NT2/D1 (cell line): ENCODE data around the gene SLC17A5.
"Not testable (repeated sequence)": the region's sequence is repeated elsewhere in the genome, so short reads cannot be mapped to it uniquely, and the experiment has no call there.

Source experiments
- DNase-seq: peaks from one replicate; pipeline ENCODE4 v3.0.0-alpha.2; 2011; ENCODE audit warnings: low read depth, low spot score
- H3K27me3 ChIP-seq: 2 replicates; pipeline ENCODE4 v1.6.0; 2011; ENCODE audit warnings: mild to moderate bottlenecking; ENCODE audit not compliant: insufficient read length, insufficient read depth
- H3K36me3 ChIP-seq: 2 replicates; pipeline ENCODE4 v1.6.1; 2011; ENCODE audit warnings: mild to moderate bottlenecking, low read length, mixed read lengths; ENCODE audit not compliant: insufficient read depth, insufficient read length
- H3K4me1 ChIP-seq: 2 replicates; pipeline ENCODE4 v1.5.1; 2011; ENCODE audit not compliant: insufficient read depth, insufficient read length
- H3K4me3 ChIP-seq: 2 replicates; pipeline ENCODE4 v1.5.1; 2011; ENCODE audit warnings: low read depth; ENCODE audit not compliant: insufficient read length
- H3K9ac ChIP-seq: 2 replicates; pipeline ENCODE4 v1.6.0; 2011; ENCODE audit warnings: low read depth; ENCODE audit not compliant: insufficient read length
- H3K9me3 ChIP-seq: 2 replicates; pipeline ENCODE4 v1.5.1; 2011; ENCODE audit warnings: mild to moderate bottlenecking, low read length; ENCODE audit not compliant: insufficient read depth
- SUZ12 ChIP-seq: IDR thresholded peaks from 2 replicates; pipeline ENCODE4 v1.6.1; 2011; ENCODE audit not compliant: insufficient read length, insufficient read depth; ENCODE audit errors: extremely low read depth
- YY1 ChIP-seq: IDR thresholded peaks from 2 replicates; pipeline ENCODE4 v1.6.1; 2011; ENCODE audit not compliant: insufficient read length, insufficient read depth
- ZNF274 ChIP-seq: IDR thresholded peaks from 2 replicates; pipeline ENCODE4 v1.6.1; 2011; ENCODE audit warnings: mild to moderate bottlenecking, low read depth, low read length

SLC17A5 gene

GRCh38 chr6:73585566-73586415 lies 68.0 kb downstream of the SLC17A5 start:
- Histone ChIP-seq H3K9ac (peak overlapping the region; percentile 18), H3K4me3 (no peak overlapping the region), H3K27me3 (no peaks in the 10 kb centered on the region), H3K4me1 (no peaks in the 10 kb centered on the region), H3K36me3 (no peaks in the 10 kb centered on the region), H3K9me3 (no peaks in the 10 kb centered on the region)
- no peak for TF ChIP-seq YY1
- TF ChIP-seq SUZ12 = no peak
- no peak for TF ChIP-seq ZNF274
- no peak for DNase-seq

GRCh38 chr6:73581293-73581692 lies 72.5 kb downstream of the SLC17A5 start:
- no peak for DNase-seq
- H3K27me3 ChIP-seq = no peaks in the 10 kb centered on the region
- peak overlapping the region; percentile 13 for H3K4me3 ChIP-seq
- peaks cover 7% of the 10 kb centered on the region for H3K4me1 ChIP-seq
- peak overlapping the region; percentile 74 for H3K9ac ChIP-seq
- H3K9me3 ChIP-seq = no peaks in the 10 kb centered on the region
- no peaks in the 10 kb centered on the region for H3K36me3 ChIP-seq
- TF ChIP-seq YY1 (no peak), SUZ12 (no peak), ZNF274 (no peak)

- no peaks in the 10 kb centered on the region for H3K27me3 ChIP-seq
- peaks cover 7% of the 10 kb centered on the region for H3K4me1 ChIP-seq
- H3K9ac ChIP-seq = peak overlapping the region; percentile 74
- DNase-seq = peak; percentile 90
- no peaks in the 10 kb centered on the region for H3K36me3 ChIP-seq
- H3K4me3 ChIP-seq = peak overlapping the region; percentile 13
- TF ChIP-seq SUZ12 (no peak), ZNF274 (no peak), YY1 (no peak)
- H3K9me3 ChIP-seq = no peaks in the 10 kb centered on the region
Measured at GRCh38 chr6:73580247-73581149, 73.3 kb downstream of the SLC17A5 start.

- H3K27me3 ChIP-seq = no peaks in the 10 kb centered on the region
- H3K9me3 ChIP-seq = no peaks in the 10 kb centered on the region
- H3K9ac ChIP-seq = peak overlapping the region; percentile 71
- H3K4me1 ChIP-seq = peaks cover 7% of the 10 kb centered on the region
- H3K4me3 ChIP-seq = no peak overlapping the region
- no peak for TF ChIP-seq YY1
- TF ChIP-seq SUZ12 = no peak
- no peak for TF ChIP-seq ZNF274
- DNase-seq = peak; percentile 67
- no peaks in the 10 kb centered on the region for H3K36me3 ChIP-seq
Measured at GRCh38 chr6:73579851-73580246, 73.9 kb downstream of the SLC17A5 start.

- no peak for DNase-seq
- Histone ChIP-seq H3K9ac (peak overlapping the region; percentile 71), H3K36me3 (no peaks in the 10 kb centered on the region), H3K4me1 (peaks cover 7% of the 10 kb centered on the region), H3K27me3 (no peaks in the 10 kb centered on the region), H3K4me3 (no peak overlapping the region), H3K9me3 (no peaks in the 10 kb centered on the region)
- TF ChIP-seq SUZ12 (no peak), YY1 (no peak), ZNF274 (no peak)
Measured at GRCh38 chr6:73579389-73579788, 74.4 kb downstream of the SLC17A5 start.

- Histone ChIP-seq H3K27me3 (no peaks in the 10 kb centered on the region), H3K9ac (peak overlapping the region; percentile 58)
Measured at GRCh38 chr6:73577676-73578075, 76.1 kb downstream of the SLC17A5 start.

GRCh38 chr6:73572531-73572930 lies 81.3 kb downstream of the SLC17A5 start:
- not testable (repeated sequence) for H3K4me1 ChIP-seq, H3K4me3 ChIP-seq

More at GRCh38 chr6:73577676-73578075, 76.1 kb downstream of the SLC17A5 start:
- Histone ChIP-seq H3K36me3 (no peaks in the 10 kb centered on the region), H3K4me1 (peaks cover 7% of the 10 kb centered on the region), H3K9me3 (no peaks in the 10 kb centered on the region; the same call in 1 of the 2 replicates), H3K4me3 (no peak overlapping the region)
- no peak for DNase-seq
- no peak for TF ChIP-seq SUZ12
- TF ChIP-seq YY1 = no peak
- TF ChIP-seq ZNF274 = no peak

GRCh38 chr6:73571218-73572181 lies 82.3 kb downstream of the SLC17A5 start:
- DNase-seq, H3K4me1 ChIP-seq, H3K36me3 ChIP-seq, H3K9me3 ChIP-seq, H3K27me3 ChIP-seq, H3K4me3 ChIP-seq, H3K9ac ChIP-seq: not testable (repeated sequence)

More at GRCh38 chr6:73572531-73572930, 81.3 kb downstream of the SLC17A5 start:
- not testable (repeated sequence) for H3K9ac ChIP-seq, DNase-seq, H3K27me3 ChIP-seq, H3K36me3 ChIP-seq, H3K9me3 ChIP-seq
